ENCODE measurements around the gene KIAA1328. TPM values are rescaled to one million over a fixed set of nuclear protein-coding genes. Genes with fewer than 3 reads are reported as not detected.

KIAA1328 gene
- polyA plus RNA-seq, 1 donor from 2014 or later: 8.5 TPM

GRCh38 chr18:36953047-36953446 is 124.1 kb downstream of the KIAA1328 start:
- Histone ChIP-seq H3K27ac (ENCODE audit: low read length) (no peak overlapping the region), H3F3A (ENCODE audit: insufficient read depth, low read length, poor library complexity, severe bottlenecking) (no peaks in the 10 kb centered on the region), H3K79me2 (replicated peaks; ENCODE audit: insufficient read depth, low read length) (no peaks in the 10 kb centered on the region), H3K4me2 (ENCODE audit: low read length) (no peak overlapping the region), H3K9me3 (ENCODE audit: low read length) (no peaks in the 10 kb centered on the region), H3K9ac (ENCODE audit: low read length) (no peak overlapping the region), H4K20me1 (ENCODE audit: insufficient read depth) (no peaks in the 10 kb centered on the region), H3K27me3 (ENCODE audit: insufficient read depth, low read depth, low read length) (no peaks in the 10 kb centered on the region), H2AFZ (ENCODE audit: low read depth, low read length) (no peak overlapping the region), H3K9me2 (ENCODE audit: insufficient read depth, low read length) (no peaks in the 10 kb centered on the region), H3K36me3 (ENCODE audit: insufficient read depth, low read length) (no peaks in the 10 kb centered on the region), H3K4me3 (ENCODE audit: low read length) (no peak overlapping the region)
- no peak for TF ChIP-seq CTCF (IDR thresholded peaks at IDR 0.05; ENCODE audit: poor library complexity, severe bottlenecking)
- TF ChIP-seq POLR2AphosphoS5 (IDR thresholded peaks at IDR 0.05): no peak
- TF ChIP-seq RAD21 (conservative IDR thresholded peaks at IDR 0.05): no peak
- TF ChIP-seq TAF1 (IDR thresholded peaks at IDR 0.05; ENCODE audit: low read depth): no peak
- TF ChIP-seq SMC3 (conservative IDR thresholded peaks at IDR 0.05; ENCODE audit: poor library complexity): no peak
- no peak for TF ChIP-seq EZH2 (IDR thresholded peaks at IDR 0.05; ENCODE audit: borderline replicate concordance, insufficient read depth, low read length, poor library complexity, severe bottlenecking)
- no peak for TF ChIP-seq REST (IDR thresholded peaks at IDR 0.05; ENCODE audit: borderline replicate concordance)
- TF ChIP-seq EP300 (conservative IDR thresholded peaks at IDR 0.05; ENCODE audit: poor library complexity, severe bottlenecking): no peak
- no peak for TF ChIP-seq MXI1 (conservative IDR thresholded peaks at IDR 0.05; ENCODE audit: poor library complexity, severe bottlenecking)

GRCh38 chr18:36960038-36960437 is 131.1 kb downstream of the KIAA1328 start:
- Histone ChIP-seq H3K79me2 (replicated peaks; ENCODE audit: insufficient read depth, low read length) (no peaks in the 10 kb centered on the region), H3K9me3 (ENCODE audit: low read length) (no peaks in the 10 kb centered on the region), H3K27me3 (ENCODE audit: insufficient read depth, low read depth, low read length) (no peaks in the 10 kb centered on the region), H3K9me2 (ENCODE audit: insufficient read depth, low read length) (no peaks in the 10 kb centered on the region), H2AFZ (ENCODE audit: low read depth, low read length) (no peak overlapping the region), H3K27ac (ENCODE audit: low read length) (no peak overlapping the region), H3F3A (ENCODE audit: insufficient read depth, low read length, poor library complexity, severe bottlenecking) (no peaks in the 10 kb centered on the region), H3K4me2 (ENCODE audit: low read length) (no peak overlapping the region), H3K4me3 (ENCODE audit: low read length) (no peak overlapping the region), H3K9ac (ENCODE audit: low read length) (no peak overlapping the region), H3K36me3 (ENCODE audit: insufficient read depth, low read length) (no peaks in the 10 kb centered on the region), H4K20me1 (ENCODE audit: insufficient read depth) (no peaks in the 10 kb centered on the region)
- TF ChIP-seq POLR2AphosphoS5 (IDR thresholded peaks at IDR 0.05): no peak
- no peak for TF ChIP-seq SMC3 (conservative IDR thresholded peaks at IDR 0.05; ENCODE audit: poor library complexity)
- no peak for TF ChIP-seq CTCF (IDR thresholded peaks at IDR 0.05; ENCODE audit: poor library complexity, severe bottlenecking)
- no peak for TF ChIP-seq REST (IDR thresholded peaks at IDR 0.05; ENCODE audit: borderline replicate concordance)
- no peak for TF ChIP-seq MXI1 (conservative IDR thresholded peaks at IDR 0.05; ENCODE audit: poor library complexity, severe bottlenecking)
- no peak for TF ChIP-seq EP300 (conservative IDR thresholded peaks at IDR 0.05; ENCODE audit: poor library complexity, severe bottlenecking)
- TF ChIP-seq RAD21 (conservative IDR thresholded peaks at IDR 0.05): no peak
- TF ChIP-seq EZH2 (IDR thresholded peaks at IDR 0.05; ENCODE audit: borderline replicate concordance, insufficient read depth, low read length, poor library complexity, severe bottlenecking): no peak
- TF ChIP-seq TAF1 (IDR thresholded peaks at IDR 0.05; ENCODE audit: low read depth): no peak

All from neural cell (in vitro differentiated cells).